Liver (tissue), 3 donors: Measurements from ENCODE around the gene CLK3.
A peak's percentile ranks its signal among the peaks of the same experiment; 100 is the strongest.

Experiments
- ATF3 ChIP-seq: IDR thresholded peaks from 2 replicates; pipeline ENCODE4 v1.6.1; 2016; ENCODE audit warnings: antibody characterized with exemption
- CTCF ChIP-seq: fragments of 150-350 bp; IDR thresholded peaks from 2 replicates; pipeline ENCODE4 v1.5.1; 2017; ENCODE audit warnings: improper control_type of control experiment, low read depth, low read length; ENCODE audit not compliant: missing input control
- JUND ChIP-seq, 2 donors: IDR thresholded peaks; 2 replicates each; pipeline ENCODE4 v1.6.1; 2016; ENCODE audit warnings: antibody characterized with exemption in 2 of 2
- MAX ChIP-seq: IDR thresholded peaks from 2 replicates; pipeline ENCODE4 v1.6.1; 2016; ENCODE audit warnings: antibody characterized with exemption
- REST ChIP-seq: IDR thresholded peaks from 2 replicates; pipeline ENCODE4 v1.6.1; 2016; ENCODE audit warnings: antibody characterized with exemption, mild to moderate bottlenecking
- SP1 ChIP-seq: IDR thresholded peaks from 2 replicates; pipeline ENCODE4 v1.6.1; 2018; ENCODE audit warnings: antibody characterized with exemption, mild to moderate bottlenecking
- TAF1 ChIP-seq: conservative IDR thresholded peaks from 2 replicates; pipeline ENCODE4 v1.6.1; 2016; ENCODE audit warnings: antibody characterized with exemption, mild to moderate bottlenecking
- donor health status: healthy.
- donor health status: healthy.

GRCh38 chr15:74651242-74651741, 35.7 kb downstream of the CLK3 start:
- TF ChIP-seq SP1 (peak; percentile 49), REST (no peak), ATF3 (no peak), CTCF (no peak), JUND (IDR thresholded peaks at IDR 0.05) (no peak), MAX (peak; percentile 26), TAF1 (no peak)
